GM23338 (cell line): ENCODE data around the gene LMO2.

ENCODE experiments used
- CREB1 ChIP-seq: fragments of 250-450 bp; sonication (Bioruptor Pico); IDR thresholded peaks from 2 replicates; pipeline ENCODE4 v1.5.0; 2020; ENCODE audit warnings: low read depth, mild to moderate bottlenecking, moderate library complexity
- EZH2 ChIP-seq: fragments of 200-600 bp; sonication (generic); IDR thresholded peaks from one replicate; pipeline ENCODE4 v1.8.0; 2017; ENCODE audit warnings: antibody characterized with exemption, mild to moderate bottlenecking, low read depth; ENCODE audit not compliant: unreplicated experiment
- EZH2phosphoT487 ChIP-seq: fragments of 200-600 bp; sonication (generic); IDR thresholded peaks from one replicate; pipeline ENCODE4 v1.8.1; 2018; ENCODE audit warnings: antibody characterized with exemption; ENCODE audit not compliant: unreplicated experiment
- JUNB ChIP-seq: IDR thresholded peaks from one replicate; pipeline ENCODE4 v1.6.1; 2016; ENCODE audit warnings: antibody characterized with exemption; ENCODE audit not compliant: unreplicated experiment
- NANOG ChIP-seq: IDR thresholded peaks from 2 replicates; pipeline ENCODE4 v1.6.1; 2016; ENCODE audit warnings: antibody characterized with exemption, borderline replicate concordance
- POLR2AphosphoS5 ChIP-seq: IDR thresholded peaks from 2 replicates; pipeline ENCODE4 v1.6.1; 2016; ENCODE audit warnings: antibody characterized with exemption, low read depth
- STAT1 ChIP-seq: IDR thresholded peaks from one replicate; pipeline ENCODE4 v1.6.1; 2016; ENCODE audit warnings: antibody characterized with exemption; ENCODE audit not compliant: unreplicated experiment
- TF ChIP-seq, protein P1 (sequence below), 2 experiments: fragments of 200-600 bp in 1 of 2; sonication (generic) in 1 of 2; conservative IDR thresholded peaks; 2 replicates each; pipeline versions ENCODE4 v1.5.1 to v1.6.1; 2016 to 2017; ENCODE audit warnings: antibody characterized with exemption in 2 of 2, low read depth in 2 of 2, mild to moderate bottlenecking in 2 of 2, moderate library complexity in 1 of 2
- TF ChIP-seq, protein P2 (sequence below): IDR thresholded peaks from one replicate; pipeline ENCODE4 v1.6.1; 2018; ENCODE audit warnings: antibody characterized with exemption; ENCODE audit not compliant: unreplicated experiment
- TF ChIP-seq, protein P3 (sequence below): fragments of 250-450 bp; sonication (Bioruptor Pico); IDR thresholded peaks from 2 replicates; pipeline ENCODE4 v1.5.0; 2020; ENCODE audit warnings: mild to moderate bottlenecking, moderate library complexity

DNA sequence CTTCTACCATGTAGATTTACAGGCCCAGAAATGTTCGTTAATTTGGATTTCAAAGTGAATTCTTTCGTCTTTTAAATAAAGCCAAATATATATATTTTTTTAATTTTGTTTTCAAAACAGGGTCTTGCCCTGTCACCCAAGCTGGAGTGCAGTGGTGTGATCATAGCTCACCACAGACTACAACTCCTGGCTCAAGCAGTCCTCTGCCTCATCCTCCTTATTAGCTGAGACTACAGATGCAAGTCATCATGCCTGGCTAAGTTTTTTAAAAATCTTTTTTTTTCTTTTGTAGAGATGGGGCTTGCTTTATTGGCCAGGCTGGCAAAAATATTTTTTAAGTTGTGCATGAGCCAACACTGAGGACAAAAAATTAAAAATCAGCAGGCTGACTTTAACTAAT lies 5.0 kb upstream of the LMO2 start:
- TF ChIP-seq, protein P1, sequence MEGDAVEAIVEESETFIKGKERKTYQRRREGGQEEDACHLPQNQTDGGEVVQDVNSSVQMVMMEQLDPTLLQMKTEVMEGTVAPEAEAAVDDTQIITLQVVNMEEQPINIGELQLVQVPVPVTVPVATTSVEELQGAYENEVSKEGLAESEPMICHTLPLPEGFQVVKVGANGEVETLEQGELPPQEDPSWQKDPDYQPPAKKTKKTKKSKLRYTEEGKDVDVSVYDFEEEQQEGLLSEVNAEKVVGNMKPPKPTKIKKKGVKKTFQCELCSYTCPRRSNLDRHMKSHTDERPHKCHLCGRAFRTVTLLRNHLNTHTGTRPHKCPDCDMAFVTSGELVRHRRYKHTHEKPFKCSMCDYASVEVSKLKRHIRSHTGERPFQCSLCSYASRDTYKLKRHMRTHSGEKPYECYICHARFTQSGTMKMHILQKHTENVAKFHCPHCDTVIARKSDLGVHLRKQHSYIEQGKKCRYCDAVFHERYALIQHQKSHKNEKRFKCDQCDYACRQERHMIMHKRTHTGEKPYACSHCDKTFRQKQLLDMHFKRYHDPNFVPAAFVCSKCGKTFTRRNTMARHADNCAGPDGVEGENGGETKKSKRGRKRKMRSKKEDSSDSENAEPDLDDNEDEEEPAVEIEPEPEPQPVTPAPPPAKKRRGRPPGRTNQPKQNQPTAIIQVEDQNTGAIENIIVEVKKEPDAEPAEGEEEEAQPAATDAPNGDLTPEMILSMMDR (conservative IDR thresholded peaks at IDR 0.05; ENCODE audit: low read depth in 2 of 2) = no peak
- TF ChIP-seq POLR2AphosphoS5 (no peak), EZH2phosphoT487 (no peak), EZH2 (no peak), JUNB (no peak), CREB1 (CRISPR knock-in tag) (no peak), NANOG (no peak), STAT1 (no peak)
- TF ChIP-seq, protein P2, sequence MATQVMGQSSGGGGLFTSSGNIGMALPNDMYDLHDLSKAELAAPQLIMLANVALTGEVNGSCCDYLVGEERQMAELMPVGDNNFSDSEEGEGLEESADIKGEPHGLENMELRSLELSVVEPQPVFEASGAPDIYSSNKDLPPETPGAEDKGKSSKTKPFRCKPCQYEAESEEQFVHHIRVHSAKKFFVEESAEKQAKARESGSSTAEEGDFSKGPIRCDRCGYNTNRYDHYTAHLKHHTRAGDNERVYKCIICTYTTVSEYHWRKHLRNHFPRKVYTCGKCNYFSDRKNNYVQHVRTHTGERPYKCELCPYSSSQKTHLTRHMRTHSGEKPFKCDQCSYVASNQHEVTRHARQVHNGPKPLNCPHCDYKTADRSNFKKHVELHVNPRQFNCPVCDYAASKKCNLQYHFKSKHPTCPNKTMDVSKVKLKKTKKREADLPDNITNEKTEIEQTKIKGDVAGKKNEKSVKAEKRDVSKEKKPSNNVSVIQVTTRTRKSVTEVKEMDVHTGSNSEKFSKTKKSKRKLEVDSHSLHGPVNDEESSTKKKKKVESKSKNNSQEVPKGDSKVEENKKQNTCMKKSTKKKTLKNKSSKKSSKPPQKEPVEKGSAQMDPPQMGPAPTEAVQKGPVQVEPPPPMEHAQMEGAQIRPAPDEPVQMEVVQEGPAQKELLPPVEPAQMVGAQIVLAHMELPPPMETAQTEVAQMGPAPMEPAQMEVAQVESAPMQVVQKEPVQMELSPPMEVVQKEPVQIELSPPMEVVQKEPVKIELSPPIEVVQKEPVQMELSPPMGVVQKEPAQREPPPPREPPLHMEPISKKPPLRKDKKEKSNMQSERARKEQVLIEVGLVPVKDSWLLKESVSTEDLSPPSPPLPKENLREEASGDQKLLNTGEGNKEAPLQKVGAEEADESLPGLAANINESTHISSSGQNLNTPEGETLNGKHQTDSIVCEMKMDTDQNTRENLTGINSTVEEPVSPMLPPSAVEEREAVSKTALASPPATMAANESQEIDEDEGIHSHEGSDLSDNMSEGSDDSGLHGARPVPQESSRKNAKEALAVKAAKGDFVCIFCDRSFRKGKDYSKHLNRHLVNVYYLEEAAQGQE = no peak
- TF ChIP-seq, protein P3, sequence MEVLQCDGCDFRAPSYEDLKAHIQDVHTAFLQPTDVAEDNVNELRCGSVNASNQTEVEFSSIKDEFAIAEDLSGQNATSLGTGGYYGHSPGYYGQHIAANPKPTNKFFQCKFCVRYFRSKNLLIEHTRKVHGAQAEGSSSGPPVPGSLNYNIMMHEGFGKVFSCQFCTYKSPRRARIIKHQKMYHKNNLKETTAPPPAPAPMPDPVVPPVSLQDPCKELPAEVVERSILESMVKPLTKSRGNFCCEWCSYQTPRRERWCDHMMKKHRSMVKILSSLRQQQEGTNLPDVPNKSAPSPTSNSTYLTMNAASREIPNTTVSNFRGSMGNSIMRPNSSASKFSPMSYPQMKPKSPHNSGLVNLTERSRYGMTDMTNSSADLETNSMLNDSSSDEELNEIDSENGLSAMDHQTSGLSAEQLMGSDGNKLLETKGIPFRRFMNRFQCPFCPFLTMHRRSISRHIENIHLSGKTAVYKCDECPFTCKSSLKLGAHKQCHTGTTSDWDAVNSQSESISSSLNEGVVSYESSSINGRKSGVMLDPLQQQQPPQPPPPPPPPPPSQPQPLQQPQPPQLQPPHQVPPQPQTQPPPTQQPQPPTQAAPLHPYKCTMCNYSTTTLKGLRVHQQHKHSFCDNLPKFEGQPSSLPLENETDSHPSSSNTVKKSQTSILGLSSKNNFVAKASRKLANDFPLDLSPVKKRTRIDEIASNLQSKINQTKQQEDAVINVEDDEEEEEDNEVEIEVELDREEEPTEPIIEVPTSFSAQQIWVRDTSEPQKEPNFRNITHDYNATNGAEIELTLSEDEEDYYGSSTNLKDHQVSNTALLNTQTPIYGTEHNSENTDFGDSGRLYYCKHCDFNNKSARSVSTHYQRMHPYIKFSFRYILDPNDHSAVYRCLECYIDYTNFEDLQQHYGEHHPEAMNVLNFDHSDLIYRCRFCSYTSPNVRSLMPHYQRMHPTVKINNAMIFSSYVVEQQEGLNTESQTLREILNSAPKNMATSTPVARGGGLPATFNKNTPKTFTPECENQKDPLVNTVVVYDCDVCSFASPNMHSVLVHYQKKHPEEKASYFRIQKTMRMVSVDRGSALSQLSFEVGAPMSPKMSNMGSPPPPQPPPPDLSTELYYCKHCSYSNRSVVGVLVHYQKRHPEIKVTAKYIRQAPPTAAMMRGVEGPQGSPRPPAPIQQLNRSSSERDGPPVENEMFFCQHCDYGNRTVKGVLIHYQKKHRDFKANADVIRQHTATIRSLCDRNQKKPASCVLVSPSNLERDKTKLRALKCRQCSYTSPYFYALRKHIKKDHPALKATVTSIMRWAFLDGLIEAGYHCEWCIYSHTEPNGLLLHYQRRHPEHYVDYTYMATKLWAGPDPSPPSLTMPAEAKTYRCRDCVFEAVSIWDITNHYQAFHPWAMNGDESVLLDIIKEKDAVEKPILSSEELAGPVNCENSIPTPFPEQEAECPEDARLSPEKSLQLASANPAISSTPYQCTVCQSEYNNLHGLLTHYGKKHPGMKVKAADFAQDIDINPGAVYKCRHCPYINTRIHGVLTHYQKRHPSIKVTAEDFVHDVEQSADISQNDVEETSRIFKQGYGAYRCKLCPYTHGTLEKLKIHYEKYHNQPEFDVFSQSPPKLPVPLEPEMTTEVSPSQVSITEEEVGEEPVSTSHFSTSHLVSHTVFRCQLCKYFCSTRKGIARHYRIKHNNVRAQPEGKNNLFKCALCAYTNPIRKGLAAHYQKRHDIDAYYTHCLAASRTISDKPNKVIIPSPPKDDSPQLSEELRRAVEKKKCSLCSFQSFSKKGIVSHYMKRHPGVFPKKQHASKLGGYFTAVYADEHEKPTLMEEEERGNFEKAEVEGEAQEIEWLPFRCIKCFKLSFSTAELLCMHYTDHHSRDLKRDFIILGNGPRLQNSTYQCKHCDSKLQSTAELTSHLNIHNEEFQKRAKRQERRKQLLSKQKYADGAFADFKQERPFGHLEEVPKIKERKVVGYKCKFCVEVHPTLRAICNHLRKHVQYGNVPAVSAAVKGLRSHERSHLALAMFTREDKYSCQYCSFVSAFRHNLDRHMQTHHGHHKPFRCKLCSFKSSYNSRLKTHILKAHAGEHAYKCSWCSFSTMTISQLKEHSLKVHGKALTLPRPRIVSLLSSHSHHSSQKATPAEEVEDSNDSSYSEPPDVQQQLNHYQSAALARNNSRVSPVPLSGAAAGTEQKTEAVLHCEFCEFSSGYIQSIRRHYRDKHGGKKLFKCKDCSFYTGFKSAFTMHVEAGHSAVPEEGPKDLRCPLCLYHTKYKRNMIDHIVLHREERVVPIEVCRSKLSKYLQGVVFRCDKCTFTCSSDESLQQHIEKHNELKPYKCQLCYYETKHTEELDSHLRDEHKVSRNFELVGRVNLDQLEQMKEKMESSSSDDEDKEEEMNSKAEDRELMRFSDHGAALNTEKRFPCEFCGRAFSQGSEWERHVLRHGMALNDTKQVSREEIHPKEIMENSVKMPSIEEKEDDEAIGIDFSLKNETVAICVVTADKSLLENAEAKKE = no peak
